Motor neuron (in vitro differentiated cells): ENCODE data around the gene KRTAP12-1. TPM values are rescaled to one million over a fixed set of nuclear protein-coding genes. Genes with fewer than 3 reads are reported as not detected.
"Not testable (repeated sequence)": the region's sequence is repeated elsewhere in the genome, so short reads cannot be mapped to it uniquely, and the experiment has no call there.

ENCODE experiments used
- ATAC-seq, 8 experiments: fragments of 200-7000 bp; cut with Tn5 transposase; replicated peaks in 6 of 8; 2 replicates each; pipeline ENCODE4 v1.8.0; 2021; ENCODE audit warnings: mild to moderate bottlenecking in 8 of 8, moderate library complexity in 8 of 8
- H3K27ac ChIP-seq, 2 donors: fragments of 250-450 bp; sonication (Bioruptor Pico); 2 replicates each; pipeline ENCODE4 v1.9.0; 2021; ENCODE audit warnings: antibody characterized with exemption in 2 of 2, mild to moderate bottlenecking in 2 of 2, moderate library complexity in 1 of 2
- H3K4me1 ChIP-seq, 2 donors: fragments of 250-450 bp; sonication (Bioruptor Pico); replicated peaks in 1 of 2; 2 replicates each; pipeline ENCODE4 v1.6.1; 2021; ENCODE audit warnings: antibody characterized with exemption in 2 of 2, mild to moderate bottlenecking in 2 of 2, moderate library complexity in 1 of 2
- H3K4me3 ChIP-seq, 5 donors: fragments of 250-450 bp; sonication (Bioruptor Pico); 2 replicates each; pipeline ENCODE4 v1.9.0; 2021; ENCODE audit warnings: antibody characterized with exemption in 5 of 5, mild to moderate bottlenecking in 5 of 5, moderate library complexity in 4 of 5
- WGBS, 10 experiments: fragments of 450-650 bp; shearing (Covaris generic); methylation state at CpG; one replicate each; pipeline ENCODE4 v1.0.0; 2022; 5-methylcytosine and 5-hydroxymethylcytosine counted together
- in situ Hi-C, 9 experiments: fragments of 400-800 bp; cut with MboI; loops; one replicate each; pipeline ENCODE4 v1.15.0; 2021; ENCODE audit warnings: low sequenced_read_pairs in 9 of 9, low pct_unique_long_range_greater_than_20kb in 2 of 9; ENCODE audit not compliant: unreplicated experiment in 9 of 9
- total RNA-seq, 8 experiments: library from RNA; unstranded; fragments of 300-600 nt; gene quantifications; 2 replicates each; pipeline versions ENCODE4 v1.2.3 to v1.2.4, GENCODE V29; 2022

KRTAP12-1 gene
- total RNA-seq, 8 experiments from 2014 or later = 0.90 TPM; not detected in 7

DNA sequence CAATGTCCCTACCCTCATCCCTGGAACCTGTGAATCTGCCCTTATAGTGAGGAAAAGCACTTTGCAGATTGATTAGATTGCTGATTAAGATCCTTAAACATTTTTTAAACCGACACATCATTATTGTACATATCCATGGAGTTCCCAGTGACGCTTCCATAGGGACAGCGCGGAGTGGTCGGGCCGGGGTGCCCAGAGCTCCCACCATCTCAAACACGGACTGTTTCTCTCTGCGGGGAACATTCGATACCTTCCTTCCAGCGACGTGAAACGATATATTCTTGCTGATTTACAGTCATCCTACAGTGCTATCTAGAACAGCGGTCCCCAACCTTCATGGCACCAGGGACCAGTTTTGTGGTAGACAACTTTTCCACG is 19.0 kb upstream of the KRTAP12-1 start:
- peaks cover 19 to 32% of the 10 kb centered on the region in 2 donors for H3K4me1 ChIP-seq
- no peak for ATAC-seq
- in situ Hi-C loops = no loop called here

GRCh38 chr21:44700101-44701022 is 18.4 kb upstream of the KRTAP12-1 start:
- Histone ChIP-seq H3K4me3 (no peak overlapping the region), H3K27ac (no peak overlapping the region), H3K4me1 (peaks cover 17 to 32% of the 10 kb centered on the region in 2 donors)
- in situ Hi-C loops = no loop called here
- no peak for ATAC-seq
- 0 to 100% (median 76%) methylated on average over 1 to 9 of the region's 21 CpGs; no CpG with 5 or more reads in 2 of the 10 experiments for WGBS, 10 experiments

More for the DNA sequence above, 19.0 kb upstream of the KRTAP12-1 start:
- no peak overlapping the region for H3K4me3 ChIP-seq
- 50 to 100% (median 66%) methylated on average over 2 to 14 of the region's 14 CpGs; no CpG with 5 or more reads in 3 of the 10 experiments for WGBS, 10 experiments
- H3K27ac ChIP-seq = no peak overlapping the region

GRCh38 chr21:44699502-44700001 is 17.6 kb upstream of the KRTAP12-1 start:
- 4 to 77% methylated on average over 4 to 7 of the region's 17 CpGs; no CpG with 5 or more reads in 8 of the 10 experiments for WGBS, 10 experiments
- Histone ChIP-seq H3K4me3 (no peak overlapping the region), H3K4me1 (peaks cover 14 to 32% of the 10 kb centered on the region in 2 donors), H3K27ac (no peak overlapping the region)
- in situ Hi-C loops = no loop called here
- no peak for ATAC-seq

DNA sequence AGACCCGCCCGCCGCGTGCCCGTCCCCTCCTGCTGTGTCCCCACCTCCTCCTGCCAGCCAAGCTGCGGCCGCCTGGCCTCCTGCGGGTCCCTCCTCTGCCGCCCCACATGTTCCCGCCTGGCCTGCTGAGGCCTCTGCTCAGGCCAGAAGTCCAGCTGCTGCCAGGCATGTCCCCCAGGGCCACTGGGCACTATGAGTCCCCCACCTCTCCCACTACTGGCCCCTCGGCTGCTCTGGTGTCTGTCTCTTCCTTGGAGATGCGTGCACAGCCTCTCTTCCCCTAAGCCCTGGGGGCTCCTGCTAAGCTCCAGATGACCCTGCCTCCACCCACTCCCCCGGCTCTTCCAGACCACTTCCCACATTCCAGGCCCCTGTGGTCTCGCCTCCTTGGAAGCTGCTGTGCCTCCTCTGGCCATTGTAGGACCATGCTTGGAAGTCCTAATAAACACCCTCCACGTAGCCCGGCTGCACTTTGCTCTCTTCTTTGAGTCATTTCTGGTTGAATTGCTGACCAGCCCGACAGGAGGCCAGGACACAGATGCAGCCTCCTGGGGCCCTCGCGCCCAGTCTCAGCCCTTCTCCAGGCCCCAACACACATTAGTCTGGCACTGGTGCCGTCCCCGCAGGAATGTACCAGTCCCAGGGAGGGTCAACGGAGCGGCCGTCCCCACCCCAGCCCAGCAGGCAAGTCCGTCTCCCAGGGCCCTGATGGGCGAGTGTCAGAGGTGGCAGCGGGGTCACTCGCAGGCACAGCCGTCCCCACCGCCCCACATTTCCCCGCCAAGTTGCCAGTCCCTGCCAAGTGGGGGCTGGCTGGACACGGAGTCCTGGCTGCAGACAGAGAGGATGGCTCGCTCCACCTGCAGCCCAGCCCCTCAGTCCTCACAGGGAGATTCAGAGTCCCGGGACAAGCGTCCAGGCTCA is 16.1 kb upstream of the KRTAP12-1 start:
- in situ Hi-C loops = no loop called here
- peak in 6 of 8 experiments; percentile 18 to 65 (median 58) for ATAC-seq
- Histone ChIP-seq H3K4me3 (no peak overlapping the region), H3K27ac (no peak overlapping the region), H3K4me1 (peaks cover 10 to 32% of the 10 kb centered on the region in 2 donors)
- WGBS, 10 experiments = 31 to 85% (median 84%) methylated on average over 3 to 12 of the region's 35 CpGs; no CpG with 5 or more reads in 7 of the 10 experiments

GRCh38 chr21:44697172-44697810 is 15.3 kb upstream of the KRTAP12-1 start, which contains the start of gene KRTAP10-12:
Gene KRTAP10-12, plus strand, starts transcription at chr21:44697172. Its CDS starts 30 bp downstream, at chr21:44697202.
- H3K4me1 ChIP-seq = peaks cover 10 to 26% of the 10 kb centered on the region in 2 donors
- WGBS, 10 experiments = 80% methylated on average over 1 of the region's 21 CpGs; no CpG with 5 or more reads in 9 of the 10 experiments
- ATAC-seq, H3K4me3 ChIP-seq, in situ Hi-C loops, H3K27ac ChIP-seq: not testable (repeated sequence)

GRCh38 chr21:44696572-44696971 is 14.6 kb upstream of the KRTAP12-1 start:
- Histone ChIP-seq H3K4me1 (peaks cover 10 to 24% of the 10 kb centered on the region in 2 donors), H3K4me3 (no peak overlapping the region), H3K27ac (no peak overlapping the region)
- ATAC-seq = no peak
- in situ Hi-C loops = no loop called here
- WGBS, 10 experiments = 38 to 100% (median 87%) methylated on average over 1 to 10 of the region's 10 CpGs

DNA sequence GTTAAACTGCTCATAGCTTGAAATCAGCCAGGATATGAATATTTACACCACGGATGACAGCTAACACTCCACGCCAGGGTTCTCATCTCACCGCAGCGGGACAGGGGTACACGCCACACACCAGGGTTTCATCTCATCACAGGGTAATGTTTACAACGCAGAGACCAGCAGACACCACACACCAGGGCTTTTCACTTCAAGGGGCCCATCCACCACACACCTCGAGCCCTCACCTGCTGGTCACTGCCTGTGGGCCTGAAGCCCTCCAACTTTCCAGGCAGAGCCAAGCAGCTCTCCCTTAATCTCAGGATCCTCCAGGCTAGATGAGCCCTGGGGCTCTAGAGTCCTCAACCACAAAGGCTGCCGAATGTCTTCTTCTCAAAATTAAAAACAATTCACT is 13.7 kb upstream of the KRTAP12-1 start:
- 10 to 100% (median 81%) methylated on average over 1 to 8 of the region's 8 CpGs; no CpG with 5 or more reads in 2 of the 10 experiments for WGBS, 10 experiments
- peaks cover 5 to 21% of the 10 kb centered on the region in 2 donors for H3K4me1 ChIP-seq
- ATAC-seq = no peak
- in situ Hi-C loops = no loop called here
- H3K27ac ChIP-seq = no peak overlapping the region
- H3K4me3 ChIP-seq = no peak overlapping the region

GRCh38 chr21:44695184-44695583 is 13.2 kb upstream of the KRTAP12-1 start:
- Histone ChIP-seq H3K27ac (no peak overlapping the region), H3K4me3 (no peak overlapping the region), H3K4me1 (peaks cover 3 to 18% of the 10 kb centered on the region in 2 donors)
- WGBS, 10 experiments = 6 to 100% (median 82%) methylated on average over 1 to 6 of the region's 8 CpGs; no CpG with 5 or more reads in 5 of the 10 experiments
- in situ Hi-C loops = no loop called here
- ATAC-seq = no peak

DNA sequence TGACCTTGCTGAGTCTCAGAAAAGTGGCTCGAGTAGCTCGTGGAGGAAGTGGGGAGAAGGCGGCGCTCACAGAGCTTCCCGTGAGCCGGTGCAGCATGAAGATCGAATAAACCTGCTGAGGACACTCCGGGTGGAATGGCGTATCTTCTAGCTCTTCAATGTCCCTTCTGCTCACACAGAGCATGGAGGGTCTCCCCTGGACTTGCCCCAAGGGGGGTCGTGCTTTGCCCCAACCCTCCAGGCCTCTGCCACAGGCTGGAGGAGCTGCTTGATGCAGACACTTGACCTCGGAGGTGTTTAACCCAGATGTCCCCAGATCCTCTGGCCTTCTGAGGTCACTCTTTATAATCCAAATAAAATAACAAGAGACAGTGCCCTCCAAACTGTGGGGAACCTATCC is 12.8 kb upstream of the KRTAP12-1 start:
- 30 to 93% (median 56%) methylated on average over 2 to 8 of the region's 11 CpGs; no CpG with 5 or more reads in 2 of the 10 experiments for WGBS, 10 experiments
- Histone ChIP-seq H3K4me1 (peaks cover 0 to 14% of the 10 kb centered on the region in 2 donors), H3K4me3 (no peak overlapping the region), H3K27ac (no peak overlapping the region)
- ATAC-seq = no peak
- in situ Hi-C loops = no loop called here

DNA sequence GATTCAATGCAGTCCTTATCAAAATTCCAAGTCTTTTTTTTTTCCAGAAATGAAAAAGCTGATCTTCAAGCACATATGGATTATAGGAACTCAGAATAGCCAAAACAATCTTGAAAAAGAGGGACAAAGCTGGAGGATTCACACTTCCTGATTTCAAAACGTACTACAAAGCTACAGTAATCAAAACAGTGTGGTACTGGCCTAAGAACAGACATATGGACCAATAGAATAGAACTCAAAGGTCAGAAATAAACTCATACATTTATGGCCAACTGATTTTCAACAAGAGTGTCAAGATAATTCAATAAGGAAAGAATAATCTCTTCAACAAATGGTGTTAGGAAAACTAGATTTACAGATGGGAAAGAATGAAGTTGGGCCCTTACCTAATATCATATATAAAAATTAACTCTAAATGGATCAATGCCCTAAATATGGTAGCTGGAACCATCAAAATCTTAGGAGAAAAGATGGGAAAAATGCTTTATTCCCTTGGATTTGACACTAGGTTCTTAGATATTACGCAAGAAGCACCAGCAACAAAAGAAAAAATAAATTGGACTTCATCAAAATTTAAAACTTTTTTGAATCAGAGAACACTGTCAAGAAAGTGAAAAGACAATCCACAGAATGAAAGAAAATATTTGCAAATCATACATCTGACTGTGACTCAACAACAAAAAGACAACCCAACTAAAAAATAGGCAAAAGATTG is 11.0 kb upstream of the KRTAP12-1 start:
- Histone ChIP-seq H3K4me3 (no peak overlapping the region), H3K27ac (no peak overlapping the region), H3K4me1 (peaks cover 0 to 8% of the 10 kb centered on the region in 2 donors)
- in situ Hi-C loops = no loop called here
- no peak for ATAC-seq
- 36 to 100% (median 65%) methylated on average over 1 to 2 of the region's 2 CpGs for WGBS, 10 experiments

GRCh38 chr21:44691686-44692085 is 9.7 kb upstream of the KRTAP12-1 start:
- H3K27ac ChIP-seq = no peak overlapping the region
- in situ Hi-C loops = no loop called here
- no peak for ATAC-seq

DNA sequence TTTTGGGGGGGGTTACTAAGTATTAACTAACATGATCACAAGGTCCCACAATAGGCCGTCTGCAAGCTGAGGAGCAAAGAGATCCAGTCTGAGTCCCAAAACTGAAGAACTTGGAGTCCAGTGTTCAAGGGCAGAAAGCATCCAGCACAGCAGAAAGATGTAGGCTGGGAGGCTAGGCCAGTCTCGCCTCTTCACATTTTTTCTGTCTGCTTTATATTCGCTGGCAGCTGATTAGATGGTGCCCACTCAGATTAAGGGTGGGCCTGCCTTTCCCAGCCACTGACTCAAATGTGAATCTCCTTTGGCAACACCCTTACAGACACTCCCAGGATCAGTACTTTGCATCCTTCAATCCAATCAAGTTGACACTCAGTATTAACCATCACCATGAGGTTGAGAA is 7.8 kb upstream of the KRTAP12-1 start:
- WGBS, 10 experiments = 8 to 100% (median 86%) methylated on average over 1 to 2 of the region's 3 CpGs; no CpG with 5 or more reads in 5 of the 10 experiments
- ATAC-seq, H3K4me3 ChIP-seq, H3K27ac ChIP-seq, in situ Hi-C loops: not testable (repeated sequence)
- H3K4me1 ChIP-seq = peaks cover 4 to 22% of the 10 kb centered on the region in 2 donors

More at GRCh38 chr21:44691686-44692085, 9.7 kb upstream of the KRTAP12-1 start:
- Histone ChIP-seq H3K4me1 (peaks cover 1 to 15% of the 10 kb centered on the region in 2 donors), H3K4me3 (no peak overlapping the region)
- WGBS, 10 experiments = 0 to 86% (median 33%) methylated on average over 1 to 2 of the region's 2 CpGs; no CpG with 5 or more reads in 1 of the 10 experiments
